ENCODE measurements around the gene RIPPLY1.

RIPPLY1 gene

GRCh38 chrX:106905064-106905708 lies 2.0 kb upstream of the RIPPLY1 start:
- Histone ChIP-seq H3K27me3 (no peaks in the 10 kb centered on the region), H3K9me3 (no peaks in the 10 kb centered on the region), H3K4me3 (ENCODE audit: low read depth, low read length) (no peak overlapping the region), H3K4me1 (no peaks in the 10 kb centered on the region), H3K36me3 (no peaks in the 10 kb centered on the region)
- TF ChIP-seq, protein P1, sequence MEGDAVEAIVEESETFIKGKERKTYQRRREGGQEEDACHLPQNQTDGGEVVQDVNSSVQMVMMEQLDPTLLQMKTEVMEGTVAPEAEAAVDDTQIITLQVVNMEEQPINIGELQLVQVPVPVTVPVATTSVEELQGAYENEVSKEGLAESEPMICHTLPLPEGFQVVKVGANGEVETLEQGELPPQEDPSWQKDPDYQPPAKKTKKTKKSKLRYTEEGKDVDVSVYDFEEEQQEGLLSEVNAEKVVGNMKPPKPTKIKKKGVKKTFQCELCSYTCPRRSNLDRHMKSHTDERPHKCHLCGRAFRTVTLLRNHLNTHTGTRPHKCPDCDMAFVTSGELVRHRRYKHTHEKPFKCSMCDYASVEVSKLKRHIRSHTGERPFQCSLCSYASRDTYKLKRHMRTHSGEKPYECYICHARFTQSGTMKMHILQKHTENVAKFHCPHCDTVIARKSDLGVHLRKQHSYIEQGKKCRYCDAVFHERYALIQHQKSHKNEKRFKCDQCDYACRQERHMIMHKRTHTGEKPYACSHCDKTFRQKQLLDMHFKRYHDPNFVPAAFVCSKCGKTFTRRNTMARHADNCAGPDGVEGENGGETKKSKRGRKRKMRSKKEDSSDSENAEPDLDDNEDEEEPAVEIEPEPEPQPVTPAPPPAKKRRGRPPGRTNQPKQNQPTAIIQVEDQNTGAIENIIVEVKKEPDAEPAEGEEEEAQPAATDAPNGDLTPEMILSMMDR (IDR thresholded peaks at IDR 0.05; ENCODE audit: low read depth, low read length) = no peak
- no peak for DNase-seq

- no peaks in the 10 kb centered on the region for H3K4me1 ChIP-seq
- no peaks in the 10 kb centered on the region for H3K36me3 ChIP-seq
- no peak overlapping the region for H3K4me3 ChIP-seq (ENCODE audit: low read depth, low read length)
- TF ChIP-seq, protein P1 (IDR thresholded peaks at IDR 0.05; ENCODE audit: low read depth, low read length) = no peak
- H3K27me3 ChIP-seq = no peaks in the 10 kb centered on the region
- DNase-seq = no peak
- H3K9me3 ChIP-seq = no peaks in the 10 kb centered on the region
These were observed 851 bp upstream of the RIPPLY1 start for GRCh38 chrX:106903856-106904528.

- Histone ChIP-seq H3K36me3 (no peaks in the 10 kb centered on the region), H3K4me3 (ENCODE audit: low read depth, low read length) (no peak overlapping the region), H3K9me3 (no peaks in the 10 kb centered on the region), H3K4me1 (no peaks in the 10 kb centered on the region), H3K27me3 (no peaks in the 10 kb centered on the region)
- no peak for DNase-seq
- TF ChIP-seq, protein P1 (IDR thresholded peaks at IDR 0.05; ENCODE audit: low read depth, low read length) = no peak
These were observed 457 bp downstream of the RIPPLY1 start for GRCh38 chrX:106902684-106903083.

DNA sequence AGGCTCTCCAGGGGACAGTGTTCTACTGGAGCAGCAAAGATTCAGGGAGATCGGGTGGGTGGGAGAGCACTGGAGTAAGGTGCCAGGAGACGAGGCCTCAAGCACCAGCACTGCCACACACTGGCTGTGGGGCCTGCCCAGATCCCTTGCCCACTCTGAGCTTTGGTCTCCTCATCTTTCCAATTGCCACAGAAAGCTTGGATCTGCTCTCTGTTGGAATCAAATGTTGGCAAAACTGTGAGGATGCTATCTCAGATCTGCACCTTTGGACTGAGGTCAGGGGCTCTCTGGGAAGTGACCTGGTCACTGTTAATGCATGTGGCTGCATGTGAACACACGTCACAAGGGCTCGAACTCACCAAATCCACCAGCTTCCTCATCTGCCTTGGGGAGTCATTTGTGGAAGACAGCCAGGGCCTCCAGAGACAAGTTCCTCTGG lies 1.3 kb downstream of the RIPPLY1 start:
- no peaks in the 10 kb centered on the region for H3K4me1 ChIP-seq
- TF ChIP-seq, protein P1 (IDR thresholded peaks at IDR 0.05; ENCODE audit: low read depth, low read length) = no peak
- H3K9me3 ChIP-seq = no peaks in the 10 kb centered on the region
- no peak for DNase-seq
- no peak overlapping the region for H3K4me3 ChIP-seq (ENCODE audit: low read depth, low read length)
- no peaks in the 10 kb centered on the region for H3K27me3 ChIP-seq
- no peaks in the 10 kb centered on the region for H3K36me3 ChIP-seq

DNA sequence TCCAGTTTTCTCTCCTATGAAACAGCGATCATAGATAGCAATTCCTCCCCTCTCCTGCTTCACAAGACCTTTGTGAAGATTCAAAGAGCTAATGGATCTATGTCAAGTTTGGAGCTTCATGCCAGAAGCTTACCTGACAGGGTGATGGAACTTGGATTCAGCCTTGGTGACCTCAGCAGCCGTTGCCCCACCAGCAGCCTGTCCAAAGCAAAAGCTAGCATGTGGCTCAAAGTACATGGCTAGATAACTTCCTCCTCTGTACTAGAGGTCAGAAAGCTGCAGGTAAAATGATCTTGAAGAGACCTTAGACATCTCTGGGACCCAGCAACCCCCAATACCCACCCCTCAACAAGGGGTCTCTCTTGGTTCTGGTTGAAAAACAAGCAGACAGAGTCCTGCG lies 1.8 kb downstream of the RIPPLY1 start:
- no peaks in the 10 kb centered on the region for H3K27me3 ChIP-seq
- TF ChIP-seq, protein P1 (IDR thresholded peaks at IDR 0.05; ENCODE audit: low read depth, low read length) = no peak
- H3K36me3 ChIP-seq = no peaks in the 10 kb centered on the region
- no peaks in the 10 kb centered on the region for H3K9me3 ChIP-seq
- H3K4me1 ChIP-seq = no peaks in the 10 kb centered on the region
- DNase-seq = no peak
- no peak overlapping the region for H3K4me3 ChIP-seq (ENCODE audit: low read depth, low read length)

- no peak for DNase-seq
- TF ChIP-seq, protein P1 (IDR thresholded peaks at IDR 0.05; ENCODE audit: low read depth, low read length) = no peak
- no peaks in the 10 kb centered on the region for H3K36me3 ChIP-seq
- no peaks in the 10 kb centered on the region for H3K27me3 ChIP-seq
- H3K4me3 ChIP-seq (ENCODE audit: low read depth, low read length) = no peak overlapping the region
- no peaks in the 10 kb centered on the region for H3K9me3 ChIP-seq
- no peaks in the 10 kb centered on the region for H3K4me1 ChIP-seq
These were observed 3.3 kb downstream of the RIPPLY1 start for GRCh38 chrX:106899841-106900240.
